A549 (cell line): ENCODE measurements around the gene DEFB132. TPM values are rescaled to one million over a fixed set of nuclear protein-coding genes. Genes with fewer than 3 reads are reported as not detected.

Experiments used
- ATAC-seq, 2 experiments: fragments of 200-7000 bp in 1 of 2; fragments of >200 bp in 1 of 2; cut with Nextera tagmentation in 1 of 2; cut with Tn5 transposase in 1 of 2; 3 replicates each; pipeline versions ENCODE4 v1.8.0 to v1.9.1; 2018 to 2020; ENCODE audit warnings: mild to moderate bottlenecking in 1 of 2, moderate library complexity in 1 of 2
- CTCF ChIA-PET: fragments of 300-600 bp; sonication (Branson Sonifier 250); formaldehyde crosslinking; extraction: SDS; loops from one replicate; lab custom pipeline; 2021; ENCODE audit warnings: antibody characterized with exemption, inconsistent platforms; lab: Yijun Ruan, JAX
- POLR2A ChIA-PET: fragments of 350-600 bp; formaldehyde crosslinking; extraction: SDS; loops from one replicate; lab custom pipeline; 2021; ENCODE audit warnings: antibody characterized with exemption, inconsistent platforms; lab: Yijun Ruan, JAX
- DNase-seq, 2 experiments: peaks; one replicate each; pipeline versions ENCODE4 v3.0.0 to v3.0.0-alpha.2; 2011 to 2016; ENCODE audit warnings: low read depth in 1 of 2, low spot score in 1 of 2
- FAIRE-seq: peaks from 2 replicates; lab custom pipeline; 2011; peaks lifted over from hg19 to GRCh38; lab: Jason Lieb, UNC
- H3K27ac ChIP-seq, 2 experiments: fragments of >200 bp; sonication (Bioruptor Twin); formaldehyde crosslinking; 3 replicates each; pipeline ENCODE4 v1.5.1; 2016 to 2017
- H3K4me1 ChIP-seq: fragments of >200 bp; sonication (Bioruptor Twin); formaldehyde crosslinking; 3 replicates; pipeline ENCODE4 v1.6.1; 2016
- H3K4me2 ChIP-seq: fragments of >200 bp; sonication (Bioruptor Twin); formaldehyde crosslinking; 3 replicates; pipeline ENCODE4 v1.6.1; 2016
- H3K4me3 ChIP-seq: fragments of >200 bp; sonication (Bioruptor Twin); formaldehyde crosslinking; 3 replicates; pipeline ENCODE4 v1.5.1; 2016
- H3K9me3 ChIP-seq: fragments of >200 bp; sonication (Bioruptor Twin); formaldehyde crosslinking; 3 replicates; pipeline ENCODE4 v1.6.1; 2016
- EHMT2 ChIP-seq: fragments of 200-600 bp; sonication (generic); IDR thresholded peaks from 2 replicates; pipeline ENCODE4 v1.6.1; 2016; ENCODE audit warnings: antibody characterized with exemption, low read depth, mild to moderate bottlenecking, moderate library complexity
- EP300 ChIP-seq, 2 experiments: fragments of >200 bp; sonication (Bioruptor Twin); formaldehyde crosslinking; IDR thresholded peaks; 2 replicates in 1 of 2; 3 replicates in 1 of 2; pipeline ENCODE4 v1.6.1; 2016 to 2017
- ESRRA ChIP-seq: fragments of 150-350 bp; IDR thresholded peaks from 2 replicates; pipeline ENCODE4 v1.6.1; 2014; ENCODE audit warnings: mild to moderate bottlenecking, low read length, borderline replicate concordance
- HDAC2 ChIP-seq: fragments of 200-600 bp; sonication (generic); IDR thresholded peaks from 2 replicates; pipeline ENCODE4 v1.6.1; 2016
- HEYL ChIP-seq: fragments of 250-450 bp; sonication (Bioruptor Pico); IDR thresholded peaks from 2 replicates; pipeline ENCODE4 v1.8.0; 2021; ENCODE audit warnings: mild to moderate bottlenecking, moderate library complexity
- JUN ChIP-seq, 2 experiments: fragments of >200 bp; sonication (Bioruptor Twin); formaldehyde crosslinking; IDR thresholded peaks; 2 replicates in 1 of 2; 3 replicates in 1 of 2; pipeline ENCODE4 v1.6.1; 2016 to 2017
- KDM5A ChIP-seq: fragments of 200-600 bp; sonication (generic); IDR thresholded peaks from 2 replicates; pipeline ENCODE4 v1.6.1; 2016; ENCODE audit warnings: antibody characterized with exemption, mild to moderate bottlenecking
- MAZ ChIP-seq: fragments of 150-350 bp; IDR thresholded peaks from 2 replicates; pipeline ENCODE4 v1.6.1; 2014; ENCODE audit warnings: antibody characterized with exemption, low read depth, low read length, borderline replicate concordance
- PHF8 ChIP-seq: fragments of 200-600 bp; sonication (generic); IDR thresholded peaks from 2 replicates; pipeline ENCODE4 v1.6.1; 2016; ENCODE audit warnings: low read depth, mild to moderate bottlenecking, antibody characterized with exemption, moderate library complexity, borderline replicate concordance
- POLR2A ChIP-seq: IDR thresholded peaks from 2 replicates; pipeline ENCODE4 v1.6.1; 2012; ENCODE audit warnings: mild to moderate bottlenecking, low read length
- RAD21 ChIP-seq, 2 experiments: fragments of >200 bp in 1 of 2; sonication (Bioruptor Twin) in 1 of 2; formaldehyde crosslinking in 1 of 2; IDR thresholded peaks in 1 of 2; conservative IDR thresholded peaks in 1 of 2; 2 replicates in 1 of 2; 3 replicates in 1 of 2; pipeline ENCODE4 v1.6.1; 2012 to 2018; ENCODE audit warnings: inconsistent platforms in 1 of 2
- RARB ChIP-seq: fragments of 250-450 bp; sonication (Bioruptor Pico); IDR thresholded peaks from 2 replicates; pipeline ENCODE4 v1.8.0; 2021; ENCODE audit warnings: mild to moderate bottlenecking, moderate library complexity
- SMC3 ChIP-seq: fragments of >200 bp; sonication (Bioruptor Twin); formaldehyde crosslinking; IDR thresholded peaks from 3 replicates; pipeline ENCODE4 v1.6.1; 2018; ENCODE audit warnings: inconsistent platforms
- ZC3H11A ChIP-seq: fragments of 450-650 bp; IDR thresholded peaks from 2 replicates; pipeline ENCODE4 v1.6.1; 2014; ENCODE audit warnings: antibody characterized with exemption, mild to moderate bottlenecking
- ZNF302 ChIP-seq: fragments of 250-450 bp; sonication (Bioruptor Pico); IDR thresholded peaks from 2 replicates; pipeline ENCODE4 v1.9.0; 2021; ENCODE audit warnings: inconsistent platforms, mild to moderate bottlenecking, moderate library complexity
- WGBS: methylation state at CpG from one replicate; pipeline ENCODE4 v1.1.6; 2017; ENCODE audit errors: missing lambda C conversion rate; 5-methylcytosine and 5-hydroxymethylcytosine counted together
- polyA plus RNA-seq, 4 experiments: library from polyadenylated mRNA; depleted of rRNA in 3 of 4; stranded (reverse); fragments of >200 nt; fragmentation: RNase III in 1 of 4; extraction: RNeasy Plus Mini Kit Qiagen cat#74134 plus additional on column Dnase treatment in 1 of 4; gene quantifications; 2 replicates in 3 of 4; 3 replicates in 1 of 4; pipeline ENCODE4 v1.2.3, GENCODE V29; 2011 to 2017
- TF ChIP-seq, protein P1 (sequence below): IDR thresholded peaks from 2 replicates; pipeline ENCODE4 v1.6.1; 2012
- TF ChIP-seq, protein P2 (sequence below): fragments of 150-350 bp; IDR thresholded peaks from 2 replicates; pipeline ENCODE4 v1.6.1; 2014; ENCODE audit warnings: low read depth, mild to moderate bottlenecking, low read length
- TF ChIP-seq, protein P3 (sequence below): fragments of >200 bp; sonication (Bioruptor Twin); formaldehyde crosslinking; IDR thresholded peaks from 3 replicates; pipeline ENCODE4 v1.5.1; 2016
- TF ChIP-seq, protein P4 (sequence below): fragments of 200-600 bp; sonication (generic); IDR thresholded peaks from 2 replicates; pipeline ENCODE4 v1.6.1; 2016; ENCODE audit warnings: antibody characterized with exemption, mild to moderate bottlenecking, moderate library complexity

The DEFB132 gene
- polyA plus RNA-seq, 2 of the 4 experiments (the other 2 are of a cell fraction) = not detected

DNA sequence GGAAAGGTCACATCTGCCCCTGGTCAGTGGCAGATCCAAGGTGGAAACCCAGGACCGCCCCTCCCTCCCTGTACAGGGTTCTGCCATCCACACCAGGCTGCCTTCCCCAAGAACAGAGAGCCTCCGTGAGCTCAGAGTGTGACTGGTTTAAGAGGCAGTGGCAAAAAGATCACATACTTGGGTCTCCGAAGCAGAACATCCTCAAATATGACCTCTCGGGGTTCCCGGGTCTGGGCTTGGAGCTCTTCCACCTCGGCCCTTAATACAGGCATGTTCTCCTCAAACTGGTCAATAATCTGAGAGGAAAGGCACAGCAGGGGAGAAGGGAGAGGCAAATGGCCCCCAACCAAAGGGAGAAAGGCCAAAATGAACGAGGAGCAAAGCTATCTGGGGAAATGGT lies 18.3 kb downstream of the DEFB132 start (continued):
- TF ChIP-seq EHMT2 (no peak), PHF8 (no peak), EP300 (IDR thresholded peaks at IDR 0.05) (no peak)
- TF ChIP-seq, protein P1, sequence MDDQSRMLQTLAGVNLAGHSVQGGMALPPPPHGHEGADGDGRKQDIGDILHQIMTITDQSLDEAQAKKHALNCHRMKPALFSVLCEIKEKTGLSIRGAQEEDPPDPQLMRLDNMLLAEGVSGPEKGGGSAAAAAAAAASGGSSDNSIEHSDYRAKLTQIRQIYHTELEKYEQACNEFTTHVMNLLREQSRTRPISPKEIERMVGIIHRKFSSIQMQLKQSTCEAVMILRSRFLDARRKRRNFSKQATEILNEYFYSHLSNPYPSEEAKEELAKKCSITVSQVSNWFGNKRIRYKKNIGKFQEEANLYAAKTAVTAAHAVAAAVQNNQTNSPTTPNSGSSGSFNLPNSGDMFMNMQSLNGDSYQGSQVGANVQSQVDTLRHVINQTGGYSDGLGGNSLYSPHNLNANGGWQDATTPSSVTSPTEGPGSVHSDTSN = no peak

DNA sequence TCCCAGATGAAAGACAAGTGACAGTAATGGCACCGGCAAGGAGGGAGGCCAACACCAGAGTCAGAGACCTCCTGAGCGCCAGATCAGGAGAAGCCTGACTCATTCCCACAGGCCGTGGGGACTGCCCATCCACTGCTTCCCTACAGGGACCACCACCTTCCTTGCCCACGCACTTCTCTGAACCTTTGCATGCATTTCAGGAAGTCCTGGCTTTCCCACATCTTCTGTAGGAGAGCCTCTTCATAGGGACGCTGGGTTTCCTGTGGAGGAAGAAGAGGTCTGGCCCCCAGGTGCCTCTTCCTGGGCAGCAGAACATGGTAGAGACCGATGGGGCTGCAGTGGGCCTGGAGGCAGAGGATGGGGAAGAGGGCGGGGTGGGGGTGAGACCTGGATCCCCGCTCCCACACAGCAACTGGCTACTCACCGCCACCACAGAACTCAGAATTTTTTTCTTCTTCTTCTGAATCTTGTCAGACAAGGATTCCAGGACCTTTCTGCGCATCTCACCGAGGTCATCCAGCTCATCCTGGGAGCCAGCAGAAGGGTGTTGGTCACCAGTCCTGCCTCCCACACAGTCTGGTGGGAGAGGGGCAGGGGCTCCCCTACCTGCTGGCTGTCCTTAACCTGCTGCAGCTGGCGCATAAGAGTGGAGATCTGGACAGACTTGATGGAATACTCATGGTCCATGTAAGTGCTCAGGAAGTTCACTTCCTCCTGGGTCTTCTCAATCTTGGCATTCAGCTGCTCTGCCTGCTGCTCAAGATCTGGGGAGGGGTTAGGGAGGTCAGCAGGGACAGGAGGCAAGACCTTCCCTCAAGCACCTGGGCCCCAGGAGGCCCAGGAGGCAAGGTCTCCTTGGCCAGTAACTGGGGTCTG lies 19.3 kb downstream of the DEFB132 start:
- no peaks in the 10 kb centered on the region for H3K9me3 ChIP-seq
- POLR2A ChIA-PET = no interaction called here
- no peak overlapping the region for H3K27ac ChIP-seq
- DNase-seq = no peak
- CTCF ChIA-PET = interaction anchor here (2.7 kb wide), 2 partner anchors 10 to 53 kb away, joined by 17 to 22 read pairs; no protein-coding TSS in a partner anchor
- WGBS = 87% methylated on average over 12 of the region's 12 CpGs
- TF ChIP-seq, protein P2, sequence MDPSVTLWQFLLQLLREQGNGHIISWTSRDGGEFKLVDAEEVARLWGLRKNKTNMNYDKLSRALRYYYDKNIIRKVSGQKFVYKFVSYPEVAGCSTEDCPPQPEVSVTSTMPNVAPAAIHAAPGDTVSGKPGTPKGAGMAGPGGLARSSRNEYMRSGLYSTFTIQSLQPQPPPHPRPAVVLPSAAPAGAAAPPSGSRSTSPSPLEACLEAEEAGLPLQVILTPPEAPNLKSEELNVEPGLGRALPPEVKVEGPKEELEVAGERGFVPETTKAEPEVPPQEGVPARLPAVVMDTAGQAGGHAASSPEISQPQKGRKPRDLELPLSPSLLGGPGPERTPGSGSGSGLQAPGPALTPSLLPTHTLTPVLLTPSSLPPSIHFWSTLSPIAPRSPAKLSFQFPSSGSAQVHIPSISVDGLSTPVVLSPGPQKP = no peak
- no peak for TF ChIP-seq EP300 (IDR thresholded peaks at IDR 0.05)
- no peak for TF ChIP-seq RAD21 (conservative IDR thresholded peaks at IDR 0.05 in 1 of 2, IDR thresholded peaks at IDR 0.05 in 1 of 2)
- no peak for TF ChIP-seq MAZ
- TF ChIP-seq HEYL = no peak
- no peak for TF ChIP-seq ZC3H11A
- TF ChIP-seq, protein P3, sequence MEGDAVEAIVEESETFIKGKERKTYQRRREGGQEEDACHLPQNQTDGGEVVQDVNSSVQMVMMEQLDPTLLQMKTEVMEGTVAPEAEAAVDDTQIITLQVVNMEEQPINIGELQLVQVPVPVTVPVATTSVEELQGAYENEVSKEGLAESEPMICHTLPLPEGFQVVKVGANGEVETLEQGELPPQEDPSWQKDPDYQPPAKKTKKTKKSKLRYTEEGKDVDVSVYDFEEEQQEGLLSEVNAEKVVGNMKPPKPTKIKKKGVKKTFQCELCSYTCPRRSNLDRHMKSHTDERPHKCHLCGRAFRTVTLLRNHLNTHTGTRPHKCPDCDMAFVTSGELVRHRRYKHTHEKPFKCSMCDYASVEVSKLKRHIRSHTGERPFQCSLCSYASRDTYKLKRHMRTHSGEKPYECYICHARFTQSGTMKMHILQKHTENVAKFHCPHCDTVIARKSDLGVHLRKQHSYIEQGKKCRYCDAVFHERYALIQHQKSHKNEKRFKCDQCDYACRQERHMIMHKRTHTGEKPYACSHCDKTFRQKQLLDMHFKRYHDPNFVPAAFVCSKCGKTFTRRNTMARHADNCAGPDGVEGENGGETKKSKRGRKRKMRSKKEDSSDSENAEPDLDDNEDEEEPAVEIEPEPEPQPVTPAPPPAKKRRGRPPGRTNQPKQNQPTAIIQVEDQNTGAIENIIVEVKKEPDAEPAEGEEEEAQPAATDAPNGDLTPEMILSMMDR = no peak
- TF ChIP-seq SMC3 = no peak
- no peak for TF ChIP-seq RARB
- TF ChIP-seq POLR2A = no peak
- no peak for TF ChIP-seq JUN (IDR thresholded peaks at IDR 0.05)
- TF ChIP-seq HDAC2 = no peak
- TF ChIP-seq, protein P4, sequence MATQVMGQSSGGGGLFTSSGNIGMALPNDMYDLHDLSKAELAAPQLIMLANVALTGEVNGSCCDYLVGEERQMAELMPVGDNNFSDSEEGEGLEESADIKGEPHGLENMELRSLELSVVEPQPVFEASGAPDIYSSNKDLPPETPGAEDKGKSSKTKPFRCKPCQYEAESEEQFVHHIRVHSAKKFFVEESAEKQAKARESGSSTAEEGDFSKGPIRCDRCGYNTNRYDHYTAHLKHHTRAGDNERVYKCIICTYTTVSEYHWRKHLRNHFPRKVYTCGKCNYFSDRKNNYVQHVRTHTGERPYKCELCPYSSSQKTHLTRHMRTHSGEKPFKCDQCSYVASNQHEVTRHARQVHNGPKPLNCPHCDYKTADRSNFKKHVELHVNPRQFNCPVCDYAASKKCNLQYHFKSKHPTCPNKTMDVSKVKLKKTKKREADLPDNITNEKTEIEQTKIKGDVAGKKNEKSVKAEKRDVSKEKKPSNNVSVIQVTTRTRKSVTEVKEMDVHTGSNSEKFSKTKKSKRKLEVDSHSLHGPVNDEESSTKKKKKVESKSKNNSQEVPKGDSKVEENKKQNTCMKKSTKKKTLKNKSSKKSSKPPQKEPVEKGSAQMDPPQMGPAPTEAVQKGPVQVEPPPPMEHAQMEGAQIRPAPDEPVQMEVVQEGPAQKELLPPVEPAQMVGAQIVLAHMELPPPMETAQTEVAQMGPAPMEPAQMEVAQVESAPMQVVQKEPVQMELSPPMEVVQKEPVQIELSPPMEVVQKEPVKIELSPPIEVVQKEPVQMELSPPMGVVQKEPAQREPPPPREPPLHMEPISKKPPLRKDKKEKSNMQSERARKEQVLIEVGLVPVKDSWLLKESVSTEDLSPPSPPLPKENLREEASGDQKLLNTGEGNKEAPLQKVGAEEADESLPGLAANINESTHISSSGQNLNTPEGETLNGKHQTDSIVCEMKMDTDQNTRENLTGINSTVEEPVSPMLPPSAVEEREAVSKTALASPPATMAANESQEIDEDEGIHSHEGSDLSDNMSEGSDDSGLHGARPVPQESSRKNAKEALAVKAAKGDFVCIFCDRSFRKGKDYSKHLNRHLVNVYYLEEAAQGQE = no peak
- no peak overlapping the region for H3K4me2 ChIP-seq
- ATAC-seq = no peak
- H3K4me1 ChIP-seq = no peaks in the 10 kb centered on the region
- no peak for FAIRE-seq
- no peak overlapping the region for H3K4me3 ChIP-seq

DNA sequence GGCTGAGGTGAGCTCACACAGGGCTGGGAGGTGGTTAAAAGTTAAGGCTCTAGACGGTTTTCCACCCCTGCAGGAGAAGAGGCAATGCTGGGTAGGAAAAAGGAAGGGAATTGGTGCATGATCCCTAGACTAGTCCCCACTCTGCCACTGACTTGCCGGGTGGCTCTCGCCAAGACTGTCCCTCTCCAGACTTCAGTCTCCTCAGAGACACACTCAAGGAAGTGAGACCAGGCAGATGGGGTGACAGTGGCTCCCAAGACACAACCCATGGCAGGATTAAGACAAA lies 19.9 kb downstream of the DEFB132 start:
- ChIA-PET POLR2A (no interaction called here), CTCF (interaction anchor here (2.7 kb wide), 2 partner anchors 11 to 53 kb away, joined by 17 to 22 read pairs; no protein-coding TSS in a partner anchor)
- ATAC-seq (no peak; a peak in 1 of 6 replicates), FAIRE-seq (no peak), DNase-seq (no peak)
- H3K4me1 ChIP-seq = no peaks in the 10 kb centered on the region
- no peaks in the 10 kb centered on the region for H3K9me3 ChIP-seq
- no peak for TF ChIP-seq KDM5A
- no peak for TF ChIP-seq ESRRA
- TF ChIP-seq, protein P2 = no peak
- TF ChIP-seq ZNF302 (CRISPR knock-in tag) = no peak
- no peak overlapping the region for H3K4me2 ChIP-seq
- 92% methylated on average over 3 of the region's 3 CpGs for WGBS
- no peak overlapping the region for H3K4me3 ChIP-seq
- H3K27ac ChIP-seq = no peak overlapping the region
